Muscle of back (tissue), 11 donors: ENCODE data around the gene CD24. TPM values are rescaled to one million over a fixed set of nuclear protein-coding genes. Genes with fewer than 3 reads are reported as not detected.
"Not testable (repeated sequence)": the region's sequence is repeated elsewhere in the genome, so short reads cannot be mapped to it uniquely, and the experiment has no call there.

ENCODE experiments used
- DNase-seq, 3 donors: peaks; one replicate each; pipeline versions ENCODE4 v3.0.0 to v3.0.0-alpha.2; 2013
- polyA plus RNA-seq, 10 donors: library from polyadenylated mRNA; unstranded; fragments of 120-200 nt; gene quantifications; one replicate each; pipeline ENCODE4 v1.2.1, GENCODE V29; 2013; ENCODE audit not compliant: insufficient read length in 10 of 10

CD24 gene
- polyA plus RNA-seq, 10 donors, result 10.9 to 64.2 (median 21.2) TPM

- DNase-seq, result no peak
Measured at GRCh38 chr6:106973018-106973835, 1.3 kb downstream of the CD24 start.

- DNase-seq, result peak in 1 of 3 donors; percentile 42
Measured at GRCh38 chr6:106972500-106972899, 2.0 kb downstream of the CD24 start.

GRCh38 chr6:106970769-106971168 lies 3.8 kb downstream of the CD24 start:
- DNase-seq, result not testable (repeated sequence)

- no peak for DNase-seq
Measured at GRCh38 chr6:106967936-106968555, 6.5 kb downstream of the CD24 start.

GRCh38 chr6:106966671-106967640 lies 7.6 kb downstream of the CD24 start:
- DNase-seq, result no peak

DNA sequence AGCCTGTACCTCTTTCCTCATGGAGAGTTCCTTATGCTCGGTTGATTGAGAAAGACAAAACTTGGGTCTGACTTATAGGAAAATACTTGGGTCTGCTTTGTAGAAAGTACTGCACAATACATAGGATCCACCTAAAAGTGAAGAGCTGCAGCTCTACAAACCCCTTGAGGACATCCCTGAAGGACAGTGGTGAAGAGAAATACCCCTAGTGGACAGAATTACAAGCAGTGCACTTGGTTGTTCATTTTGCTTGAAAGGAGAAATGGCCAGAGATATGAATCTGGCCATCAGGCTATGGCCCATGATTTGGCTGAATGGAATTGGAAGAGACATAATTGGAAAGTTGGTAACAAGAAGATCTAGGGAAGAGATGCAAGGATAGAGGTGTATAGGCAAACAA lies 8.3 kb downstream of the CD24 start:
- DNase-seq, result no peak

DNA sequence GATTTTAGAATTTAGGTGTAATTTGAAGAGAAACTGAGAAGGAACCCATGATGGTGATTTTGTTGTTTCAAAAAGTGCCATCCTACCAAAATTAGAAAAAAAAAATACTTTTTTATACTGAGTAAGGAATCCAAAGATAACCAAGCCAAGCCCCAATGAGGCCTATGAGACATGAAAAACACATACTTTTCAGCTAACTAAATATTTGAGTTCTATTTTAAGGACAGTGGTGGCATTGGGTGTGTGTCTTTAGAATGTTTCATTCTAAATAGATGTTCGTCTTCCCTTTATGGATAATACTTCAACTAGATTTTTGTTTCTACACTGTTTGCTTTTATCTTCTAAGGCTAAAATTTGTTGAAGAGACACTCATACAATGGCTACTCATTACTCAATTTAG lies 9.6 kb downstream of the CD24 start:
- DNase-seq, result no peak

GRCh38 chr6:106964099-106964498 lies 10.4 kb downstream of the CD24 start:
- no peak for DNase-seq

- no peak for DNase-seq
Measured at GRCh38 chr6:106963544-106963943, 11.0 kb downstream of the CD24 start.

GRCh38 chr6:106961801-106962200 lies 12.7 kb downstream of the CD24 start:
- DNase-seq, result no peak

GRCh38 chr6:106961136-106961535 lies 13.4 kb downstream of the CD24 start:
- DNase-seq, result no peak

GRCh38 chr6:106959985-106960384 lies 14.5 kb downstream of the CD24 start:
- DNase-seq, result no peak

DNA sequence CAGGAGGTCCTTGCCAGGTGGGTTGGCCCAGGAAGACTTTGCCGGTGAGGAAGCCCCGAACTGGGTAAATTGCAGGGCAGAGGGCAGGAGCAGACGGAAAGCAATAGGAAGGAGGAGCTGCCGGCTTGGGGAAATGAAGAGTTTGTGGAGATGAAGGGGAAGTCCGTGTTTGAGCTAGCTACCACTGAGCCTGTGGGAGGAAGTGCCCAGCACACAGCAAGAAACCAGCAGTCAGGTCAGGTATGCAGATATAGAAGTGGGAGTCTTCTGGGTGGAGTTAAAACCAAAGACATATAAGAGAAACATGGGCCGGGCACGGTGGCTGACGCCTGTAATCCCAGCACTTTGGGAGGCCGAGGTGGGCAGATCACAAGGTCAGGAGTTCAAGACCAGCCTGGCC lies 34.7 kb downstream of the CD24 start:
- no peak for DNase-seq

DNA sequence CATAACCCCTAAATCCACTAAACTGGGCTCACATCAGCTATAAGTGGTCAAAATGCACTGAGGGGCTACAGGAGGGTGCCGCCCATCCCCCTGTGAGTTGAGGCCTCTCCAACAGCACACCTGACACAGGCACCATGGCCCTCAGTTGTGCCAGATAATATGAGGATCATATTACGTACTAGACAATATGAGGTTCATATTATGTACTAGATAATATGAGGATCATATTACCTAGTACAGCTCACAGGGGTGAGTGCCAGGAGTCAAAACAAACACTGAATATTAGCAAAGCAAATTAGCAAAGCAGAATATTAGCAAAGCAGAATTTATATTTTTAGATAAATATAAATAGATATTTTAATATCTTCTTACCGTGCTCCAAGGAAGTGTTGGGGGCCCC lies 35.3 kb downstream of the CD24 start:
- no peak for DNase-seq

GRCh38 chr6:106927531-106928398 lies 46.8 kb downstream of the CD24 start:
- DNase-seq, result peak; percentile 30 to 75 (median 71)

GRCh38 chr6:106925948-106926347 lies 48.6 kb downstream of the CD24 start:
- DNase-seq, result no peak

DNA sequence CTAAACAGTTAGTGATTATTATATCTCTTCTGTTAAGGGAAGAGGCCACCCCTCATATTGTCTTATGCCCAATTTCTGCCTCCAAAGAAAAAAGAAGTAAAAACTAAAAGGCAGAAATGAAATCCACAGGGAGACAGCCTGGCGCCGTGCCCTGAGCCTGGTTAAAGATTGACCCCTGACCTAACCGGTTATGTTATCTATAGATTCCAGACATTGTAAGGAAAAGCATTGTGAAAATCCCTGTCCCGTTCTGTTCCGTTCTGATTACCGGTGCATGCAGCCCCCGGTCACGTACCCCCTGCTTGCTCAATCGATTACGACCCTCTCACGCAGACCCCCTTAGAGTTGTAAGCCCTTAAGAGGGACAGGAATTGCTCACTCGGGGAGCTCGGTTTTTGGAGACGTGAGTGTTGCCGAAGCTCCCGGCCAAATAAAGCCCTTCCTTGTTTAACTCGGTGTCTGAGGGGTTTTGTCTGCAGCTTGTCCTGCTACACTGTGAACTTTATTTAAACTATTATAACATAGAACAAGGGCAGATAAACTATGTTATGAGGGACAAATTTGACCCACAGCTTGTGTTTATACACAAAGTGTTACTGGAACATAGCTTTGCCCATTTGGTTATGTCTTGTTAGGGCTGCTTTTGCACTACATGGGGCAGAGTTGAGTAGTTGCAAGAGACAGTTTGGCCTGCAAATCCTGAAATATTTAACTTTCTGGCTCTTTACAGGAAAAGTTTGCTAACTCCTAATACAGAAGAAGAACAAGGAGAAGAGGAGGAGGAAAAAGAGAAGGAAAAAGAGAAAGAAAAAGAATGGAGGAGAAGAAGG lies 49.6 kb downstream of the CD24 start:
- DNase-seq, result no peak

- DNase-seq, result no peak
Measured at GRCh38 chr6:106922626-106923025, 51.9 kb downstream of the CD24 start.
